ENCODE measurements around the gene PPP2R2B. TPM values are rescaled to one million over a fixed set of nuclear protein-coding genes. Genes with fewer than 3 reads are reported as not detected.

Gene PPP2R2B
- total and polyA plus RNA-seq, 2 donors (not counting 3 experiments of a cell fraction or from before 2014, with no cell fraction given): not detected

GRCh38 chr5:146595088-146595487, 283.5 kb downstream of the PPP2R2B start:
- Histone ChIP-seq H3K9me3 (replicated peaks; ENCODE audit: control insufficient read depth, insufficient read depth, low read length) (no peaks in the 10 kb centered on the region), H3K27me3 (ENCODE audit: control insufficient read depth in 2 of 2, insufficient read depth in 2 of 2, low read length in 2 of 2) (peaks cover 0 to 2% of the 10 kb centered on the region in 2 experiments), H3K9ac (replicated peaks; ENCODE audit: extremely low read depth, insufficient read depth, low read length) (no peak overlapping the region), H3K79me2 (ENCODE audit: control insufficient read depth, insufficient read depth, low read length) (no peaks in the 10 kb centered on the region), H3K9me1 (replicated peaks; ENCODE audit: control insufficient read depth, extremely low read depth, insufficient read depth, low read length) (no peaks in the 10 kb centered on the region), H4K20me1 (replicated peaks; ENCODE audit: control insufficient read depth, extremely low read depth, insufficient read depth, low read length) (no peaks in the 10 kb centered on the region), H3K27ac (ENCODE audit: insufficient read depth, low read depth, low read length) (no peak overlapping the region), H2AFZ (ENCODE audit: low read depth, low read length) (no peak overlapping the region), H3K36me3 (ENCODE audit: control insufficient read depth in 2 of 2, extremely low read depth in 1 of 2, insufficient read depth in 2 of 2, low read length in 2 of 2) (no peaks in the 10 kb centered on the region), H3K4me2 (ENCODE audit: insufficient read depth, low read length) (no peak overlapping the region), H3K4me3 (replicated peaks in 1 of 3; ENCODE audit: insufficient read depth in 1 of 3, low read depth in 1 of 3, low read length in 3 of 3) (no peak overlapping the region), H3K4me1 (ENCODE audit: control insufficient read depth, extremely low read depth, insufficient read depth, low read length) (no peaks in the 10 kb centered on the region)
- no peak for FAIRE-seq
- dilution Hi-C loops (cut with MboI; ENCODE audit: extremely low pct_ligation_motif_present, low sequenced_read_pairs): no loop called here
- TF ChIP-seq FOS (IDR thresholded peaks at IDR 0.05; ENCODE audit: borderline replicate concordance, insufficient read depth, low read length) (no peak), GATA2 (IDR thresholded peaks at IDR 0.05; ENCODE audit: insufficient read depth, insufficient read length, low read depth, low read length) (no peak), JUN (IDR thresholded peaks at IDR 0.05; ENCODE audit: borderline replicate concordance, insufficient read depth, insufficient read length, low read depth) (no peak), EZH2 (IDR thresholded peaks at IDR 0.05; ENCODE audit: borderline replicate concordance, low read depth, low read length, severe bottlenecking) (no peak), POLR2AphosphoS5 (IDR thresholded peaks at IDR 0.05; ENCODE audit: insufficient read depth, low read depth, low read length) (no peak), MYC (IDR thresholded peaks at IDR 0.05; ENCODE audit: low read depth, low read length) (no peak), CTCF (IDR thresholded peaks at IDR 0.05; ENCODE audit: extremely low read depth in 1 of 2, insufficient read depth in 1 of 2, low read depth in 1 of 2, low read length in 2 of 2) (no peak), POLR2A (IDR thresholded peaks at IDR 0.05; ENCODE audit: low read depth, low read length) (no peak)
- TF ChIP-seq, protein P1, sequence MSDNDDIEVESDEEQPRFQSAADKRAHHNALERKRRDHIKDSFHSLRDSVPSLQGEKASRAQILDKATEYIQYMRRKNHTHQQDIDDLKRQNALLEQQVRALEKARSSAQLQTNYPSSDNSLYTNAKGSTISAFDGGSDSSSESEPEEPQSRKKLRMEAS (IDR thresholded peaks at IDR 0.05; ENCODE audit: insufficient read depth, insufficient read length): no peak
- ChIA-PET POLR2A (no interaction called here), CTCF (no interaction called here)
- intact Hi-C loops (cut with micrococcal nuclease): no loop called here
- DNase-seq (ENCODE audit: low read depth, low spot score): no peak
- no TSS peak for BruUV-seq (replicated peaks)
